Stimulated activated memory B cell treated with anti-CD40 and anti-IgM and Interleukin-4, amounts not matched to agents 10 μg/mL and 1 μg/mL and 100 μg/mL, for 72 hours (primary cell): Measurements from ENCODE around the gene MUC5AC.

ENCODE experiments used
- ATAC-seq: fragments of 150-1000 bp; cut with Tn5 transposase; 2 replicates; pipeline ENCODE4 v1.10.0; 2021
- H3K27ac Mint-ChIP-seq: one replicate; pipeline ENCODE4 v1.8.0; 2022; ENCODE audit warnings: mild to moderate bottlenecking, mixed read lengths
- H3K27me3 Mint-ChIP-seq: one replicate; pipeline ENCODE4 v1.8.0; 2022; ENCODE audit warnings: mixed read lengths
- H3K36me3 Mint-ChIP-seq: one replicate; pipeline ENCODE4 v1.8.0; 2022; ENCODE audit warnings: mixed read lengths
- H3K4me1 Mint-ChIP-seq: one replicate; pipeline ENCODE4 v1.8.0; 2022; ENCODE audit warnings: mixed read lengths
- H3K4me3 Mint-ChIP-seq: one replicate; pipeline ENCODE4 v1.8.0; 2022; ENCODE audit warnings: mild to moderate bottlenecking, moderate library complexity, mixed read lengths
- H3K9me3 Mint-ChIP-seq: one replicate; pipeline ENCODE4 v1.8.0; 2022; ENCODE audit warnings: mixed read lengths

The MUC5AC gene

DNA sequence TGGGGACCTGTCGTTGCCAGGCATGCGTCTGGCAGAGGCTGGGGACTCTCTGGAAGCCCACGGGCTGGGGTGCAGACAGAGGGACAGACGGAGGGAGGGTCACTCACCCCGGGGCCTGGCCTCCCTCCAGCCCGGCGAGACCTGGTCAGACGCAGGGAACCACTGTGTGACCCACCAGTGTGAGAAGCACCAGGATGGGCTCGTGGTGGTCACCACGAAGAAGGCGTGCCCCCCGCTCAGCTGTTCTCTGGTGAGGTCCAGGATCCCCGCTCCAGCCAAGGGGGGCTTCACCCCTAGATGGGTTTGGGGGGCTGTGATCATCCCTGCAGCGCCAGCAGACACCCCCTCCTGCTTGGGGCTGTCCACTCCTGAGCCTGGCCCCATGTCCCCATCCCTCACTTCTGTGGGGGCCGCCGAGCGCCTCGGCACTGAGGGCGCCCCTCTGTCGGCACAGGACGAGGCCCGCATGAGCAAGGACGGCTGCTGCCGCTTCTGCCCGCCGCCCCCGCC is 41.5 kb downstream of the MUC5AC start:
- Mint-ChIP-seq H3K4me3 (no peak overlapping the region), H3K36me3 (no peaks in the 10 kb centered on the region)

DNA sequence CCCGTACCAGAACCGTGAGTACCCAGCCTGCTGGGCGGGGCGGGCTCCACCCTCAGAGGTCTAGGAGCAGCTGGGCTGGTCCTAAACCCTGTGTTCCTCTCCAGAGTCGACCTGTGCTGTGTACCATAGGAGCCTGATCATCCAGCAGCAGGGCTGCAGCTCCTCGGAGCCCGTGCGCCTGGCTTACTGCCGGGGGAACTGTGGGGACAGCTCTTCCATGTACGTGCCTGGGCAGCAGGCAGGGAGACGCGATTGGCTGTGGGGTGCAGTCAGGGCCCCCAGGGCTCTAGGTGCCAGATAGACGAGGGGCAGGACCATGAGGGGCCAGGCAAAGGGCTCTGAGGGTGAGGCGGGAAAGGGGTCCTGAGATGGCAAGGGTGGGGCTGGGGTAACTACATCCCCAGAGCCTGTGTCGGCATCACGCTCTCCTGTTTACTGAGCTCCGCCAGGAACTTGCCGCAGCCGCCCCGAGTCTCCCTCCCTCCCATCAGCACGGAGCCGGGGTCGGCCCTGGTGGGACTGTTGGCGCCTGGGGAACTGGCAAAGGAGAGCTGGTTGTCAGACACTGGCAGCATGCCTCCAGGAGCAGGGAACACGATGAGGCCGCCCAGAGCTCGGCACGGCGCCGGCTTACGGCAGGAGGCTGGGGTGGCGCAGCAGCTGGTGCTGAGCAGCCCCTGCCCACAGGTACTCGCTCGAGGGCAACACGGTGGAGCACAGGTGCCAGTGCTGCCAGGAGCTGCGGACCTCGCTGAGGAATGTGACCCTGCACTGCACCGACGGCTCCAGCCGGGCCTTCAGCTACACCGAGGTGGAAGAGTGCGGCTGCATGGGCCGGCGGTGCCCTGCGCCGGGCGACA is 42.2 kb downstream of the MUC5AC start:
- Mint-ChIP-seq H3K27ac (no peak overlapping the region), H3K27me3 (peaks cover 13% of the 10 kb centered on the region), H3K4me3 (no peak overlapping the region), H3K9me3 (no peaks in the 10 kb centered on the region), H3K36me3 (no peaks in the 10 kb centered on the region), H3K4me1 (no peaks in the 10 kb centered on the region)
- no peak for ATAC-seq

More for the DNA sequence above, 41.5 kb downstream of the MUC5AC start:
- H3K9me3 Mint-ChIP-seq = no peaks in the 10 kb centered on the region
- H3K4me1 Mint-ChIP-seq = no peaks in the 10 kb centered on the region
- H3K27ac Mint-ChIP-seq = no peak overlapping the region
- H3K27me3 Mint-ChIP-seq = peaks cover 11% of the 10 kb centered on the region
- ATAC-seq = no peak

DNA sequence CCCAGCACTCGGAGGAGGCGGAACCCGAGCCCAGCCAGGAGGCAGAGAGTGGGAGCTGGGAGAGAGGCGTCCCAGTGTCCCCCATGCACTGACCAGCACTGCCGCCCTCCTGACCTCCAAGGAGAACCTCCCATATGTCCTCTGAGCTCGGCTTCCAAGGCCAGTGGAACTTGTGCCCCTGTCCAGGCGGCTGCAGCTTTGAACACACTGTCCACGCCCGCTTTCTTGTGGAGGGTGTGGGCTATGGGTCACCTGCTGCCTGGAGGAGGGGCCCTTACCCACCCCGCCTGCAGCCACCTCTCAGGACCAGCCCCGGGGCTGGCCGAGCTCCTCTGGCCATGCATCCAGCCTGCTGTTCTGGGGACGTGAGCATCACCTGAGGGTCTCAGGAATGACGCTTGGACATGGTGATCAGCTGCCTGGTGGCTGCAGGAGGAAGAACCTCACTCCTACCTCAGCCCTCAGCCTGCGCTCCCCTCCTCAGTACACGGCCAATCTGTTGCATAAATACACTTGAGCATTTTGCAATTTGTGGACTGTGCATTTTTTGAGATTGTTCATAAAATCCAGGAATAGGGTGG is 42.9 kb downstream of the MUC5AC start:
- peaks cover 21% of the 10 kb centered on the region for H3K27me3 Mint-ChIP-seq
- no peaks in the 10 kb centered on the region for H3K36me3 Mint-ChIP-seq
- no peaks in the 10 kb centered on the region for H3K9me3 Mint-ChIP-seq
- no peak overlapping the region for H3K27ac Mint-ChIP-seq
- no peak for ATAC-seq
- no peaks in the 10 kb centered on the region for H3K4me1 Mint-ChIP-seq
- H3K4me3 Mint-ChIP-seq = no peak overlapping the region

- Mint-ChIP-seq H3K27ac (no peak overlapping the region), H3K27me3 (peaks cover 18% of the 10 kb centered on the region), H3K36me3 (no peaks in the 10 kb centered on the region), H3K4me3 (no peak overlapping the region), H3K9me3 (no peaks in the 10 kb centered on the region), H3K4me1 (no peaks in the 10 kb centered on the region)
- no peak for ATAC-seq
Observed at GRCh38 chr11:1201395-1202153, 43.8 kb downstream of the MUC5AC start.

DNA sequence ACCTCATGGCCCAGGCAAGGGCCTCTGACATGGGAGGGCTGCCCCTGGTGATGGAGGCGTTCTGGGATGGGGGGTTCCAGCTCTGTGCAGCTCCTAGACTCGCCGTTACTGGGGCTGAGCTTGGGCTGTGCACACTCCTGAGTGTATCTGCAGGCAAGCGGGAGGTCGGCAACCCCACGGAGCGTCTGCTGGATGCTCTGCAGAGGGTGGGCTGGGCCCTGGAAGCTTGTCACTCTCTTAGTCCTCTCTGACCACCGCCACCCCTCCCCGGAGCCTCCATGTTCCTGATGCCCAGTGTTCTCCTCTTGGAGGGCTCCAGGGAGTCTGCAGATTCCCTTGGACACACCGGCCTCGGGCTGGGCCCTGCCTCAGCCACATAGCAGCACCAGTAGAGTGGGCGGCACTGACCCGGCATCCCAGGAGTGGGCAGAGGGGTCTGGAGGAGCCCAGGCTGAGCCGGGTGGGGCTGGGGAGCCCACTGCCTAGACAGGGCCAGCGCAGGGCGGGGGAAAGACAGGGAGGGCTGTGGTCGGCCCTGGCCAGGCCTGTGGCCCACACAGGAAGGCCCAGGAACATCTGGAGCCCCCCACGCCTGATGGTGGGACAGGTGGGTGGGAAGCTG is 44.5 kb downstream of the MUC5AC start:
- H3K9me3 Mint-ChIP-seq = no peaks in the 10 kb centered on the region
- H3K27ac Mint-ChIP-seq = no peak overlapping the region
- no peaks in the 10 kb centered on the region for H3K4me1 Mint-ChIP-seq
- peaks cover 13% of the 10 kb centered on the region for H3K27me3 Mint-ChIP-seq
- no peak overlapping the region for H3K4me3 Mint-ChIP-seq
- ATAC-seq = no peak
- H3K36me3 Mint-ChIP-seq = no peaks in the 10 kb centered on the region

GRCh38 chr11:1202776-1203504 is 45.2 kb downstream of the MUC5AC start:
- no peaks in the 10 kb centered on the region for H3K4me1 Mint-ChIP-seq
- ATAC-seq = peak; percentile 73

GRCh38 chr11:1203505-1204271 is 45.9 kb downstream of the MUC5AC start:
- H3K27ac Mint-ChIP-seq = no peak overlapping the region
- no peak overlapping the region for H3K4me3 Mint-ChIP-seq
- no peaks in the 10 kb centered on the region for H3K4me1 Mint-ChIP-seq
- no peak for ATAC-seq
- peaks cover 13% of the 10 kb centered on the region for H3K27me3 Mint-ChIP-seq
- no peaks in the 10 kb centered on the region for H3K9me3 Mint-ChIP-seq
- H3K36me3 Mint-ChIP-seq = no peaks in the 10 kb centered on the region

More at GRCh38 chr11:1202776-1203504, 45.2 kb downstream of the MUC5AC start:
- H3K4me3 Mint-ChIP-seq = no peak overlapping the region
- no peaks in the 10 kb centered on the region for H3K36me3 Mint-ChIP-seq
- no peak overlapping the region for H3K27ac Mint-ChIP-seq
- peaks cover 13% of the 10 kb centered on the region for H3K27me3 Mint-ChIP-seq
- H3K9me3 Mint-ChIP-seq = no peaks in the 10 kb centered on the region

DNA sequence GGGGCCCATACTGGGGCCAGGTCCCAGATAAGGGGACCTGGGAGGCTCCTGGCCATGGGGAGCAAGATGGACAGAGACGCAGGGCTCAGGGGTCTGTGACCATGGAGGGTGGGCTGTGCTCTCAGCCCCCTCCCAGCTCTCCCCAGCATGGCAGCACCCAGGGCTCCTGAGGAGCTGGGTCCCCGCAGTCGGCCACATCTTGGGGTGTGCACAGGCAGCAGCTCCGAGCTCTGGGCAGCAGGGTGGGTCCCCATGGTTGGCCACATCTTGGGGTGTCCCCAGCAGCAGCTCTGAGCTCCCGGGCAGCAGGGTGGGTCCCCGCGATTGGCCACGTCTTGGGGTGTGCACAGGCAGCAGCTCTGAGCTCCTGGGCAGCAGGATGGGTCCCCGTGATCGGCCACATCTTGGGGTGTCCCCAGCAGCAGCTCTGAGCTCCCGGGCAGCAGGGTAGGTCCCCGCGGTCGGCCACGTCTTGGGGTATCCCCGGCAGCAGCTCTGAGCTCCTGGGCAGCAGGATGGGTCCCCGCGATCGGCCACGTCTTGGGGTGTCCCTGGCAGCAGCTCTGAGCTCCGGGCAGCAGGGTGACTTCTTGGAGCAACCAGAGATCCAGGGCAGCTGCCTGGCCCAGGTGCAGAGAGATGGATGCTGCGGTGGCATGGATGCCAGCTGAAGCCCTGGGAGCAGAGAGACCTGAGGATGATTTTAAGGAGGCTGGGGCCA is 46.8 kb downstream of the MUC5AC start:
- ATAC-seq = no peak
- H3K36me3 Mint-ChIP-seq = no peaks in the 10 kb centered on the region
- H3K4me1 Mint-ChIP-seq = no peaks in the 10 kb centered on the region
- no peak overlapping the region for H3K4me3 Mint-ChIP-seq
- no peak overlapping the region for H3K27ac Mint-ChIP-seq
- H3K9me3 Mint-ChIP-seq = no peaks in the 10 kb centered on the region
- peaks cover 21% of the 10 kb centered on the region for H3K27me3 Mint-ChIP-seq

GRCh38 chr11:1205121-1205986 is 47.6 kb downstream of the MUC5AC start:
- Mint-ChIP-seq H3K27ac (no peak overlapping the region), H3K4me3 (no peak overlapping the region), H3K9me3 (no peaks in the 10 kb centered on the region), H3K27me3 (peaks cover 24% of the 10 kb centered on the region), H3K4me1 (no peaks in the 10 kb centered on the region), H3K36me3 (no peaks in the 10 kb centered on the region)
- ATAC-seq = no peak

- H3K4me1 Mint-ChIP-seq = no peaks in the 10 kb centered on the region
- no peak for ATAC-seq
- H3K27me3 Mint-ChIP-seq = peaks cover 27% of the 10 kb centered on the region
- no peak overlapping the region for H3K27ac Mint-ChIP-seq
- peaks cover under 1% of the 10 kb centered on the region for H3K36me3 Mint-ChIP-seq
- H3K9me3 Mint-ChIP-seq = no peaks in the 10 kb centered on the region
- H3K4me3 Mint-ChIP-seq = no peak overlapping the region
Observed at GRCh38 chr11:1205987-1206331, 48.2 kb downstream of the MUC5AC start.

GRCh38 chr11:1206391-1207271 is 48.9 kb downstream of the MUC5AC start:
- Mint-ChIP-seq H3K27ac (no peak overlapping the region), H3K27me3 (peaks cover 33% of the 10 kb centered on the region), H3K36me3 (peaks cover 7% of the 10 kb centered on the region), H3K9me3 (peaks cover 5% of the 10 kb centered on the region), H3K4me1 (no peaks in the 10 kb centered on the region), H3K4me3 (no peak overlapping the region)
- ATAC-seq = peak; percentile 14
